CD14-positive monocyte (primary cell): ENCODE results near the gene SH3RF1. TPM values are rescaled to one million over a fixed set of nuclear protein-coding genes. Genes with fewer than 3 reads are reported as not detected.

Experiments used
- DNase-seq, 3 donors: peaks; one replicate each; pipeline ENCODE4 v3.0.0-alpha.2; 2011 to 2022
- H2AFZ ChIP-seq: 2 replicates; pipeline ENCODE4 v1.6.0; 2012; ENCODE audit warnings: mild to moderate bottlenecking, low read depth, low read length, inconsistent platforms; ENCODE audit not compliant: insufficient read depth, poor library complexity, severe bottlenecking
- H3K27ac ChIP-seq, 2 donors: 1 replicate in 1 of 2; 2 replicates in 1 of 2; pipeline ENCODE4 v1.5.1; 2012 to 2013; ENCODE audit warnings: low read length in 2 of 2, control low read depth in 1 of 2, inconsistent platforms in 1 of 2, low read depth in 1 of 2, mild to moderate bottlenecking in 1 of 2
- H3K27me3 ChIP-seq, 2 donors: one replicate each; pipeline versions ENCODE4 v1.6.0 to v1.6.1; 2011 to 2013; ENCODE audit warnings: low read length in 2 of 2; ENCODE audit not compliant: control insufficient read depth in 2 of 2, insufficient read depth in 2 of 2
- H3K36me3 ChIP-seq, 2 donors: replicated peaks in 1 of 2; 1 replicate in 1 of 2; 2 replicates in 1 of 2; pipeline versions ENCODE4 v1.5.1 to v1.6.1; 2012 to 2013; ENCODE audit warnings: low read length in 2 of 2, control low read depth in 1 of 2, inconsistent platforms in 1 of 2, mild to moderate bottlenecking in 1 of 2; ENCODE audit not compliant: insufficient read depth in 2 of 2, control insufficient read depth in 1 of 2
- H3K4me1 ChIP-seq, 2 donors: 1 replicate in 1 of 2; 2 replicates in 1 of 2; pipeline versions ENCODE4 v1.5.1 to v1.6.1; 2012 to 2013; ENCODE audit warnings: low read length in 2 of 2, control low read depth in 1 of 2, inconsistent platforms in 1 of 2, mild to moderate bottlenecking in 1 of 2, moderate library complexity in 1 of 2; ENCODE audit not compliant: insufficient read depth in 2 of 2, control insufficient read depth in 1 of 2
- H3K4me2 ChIP-seq: replicated peaks from 2 replicates; pipeline ENCODE3; 2012; ENCODE audit warnings: low read length, moderate library complexity, mild to moderate bottlenecking; ENCODE audit not compliant: poor library complexity, severe bottlenecking; ENCODE audit errors: extremely low read depth
- H3K4me3 ChIP-seq, 3 experiments: fragments of 200-600 bp in 1 of 3; sonication (generic) in 1 of 3; replicated peaks in 1 of 3; 1 replicate in 2 of 3; 2 replicates in 1 of 3; pipeline ENCODE4 v1.5.1; 2011 to 2013; ENCODE audit warnings: low read length in 3 of 3, mild to moderate bottlenecking in 3 of 3, control low read depth in 2 of 3, low read depth in 2 of 3, inconsistent platforms in 1 of 3, moderate library complexity in 1 of 3
- H3K79me2 ChIP-seq: 2 replicates; pipeline ENCODE4 v1.6.0; 2012; ENCODE audit warnings: mild to moderate bottlenecking, control low read depth, inconsistent platforms, low read length, moderate library complexity; ENCODE audit not compliant: insufficient read depth
- H3K9ac ChIP-seq: 2 replicates; pipeline ENCODE4 v1.6.0; 2017; ENCODE audit warnings: low read length, mild to moderate bottlenecking; ENCODE audit not compliant: insufficient read depth, poor library complexity, severe bottlenecking
- H3K9me3 ChIP-seq, 2 donors: replicated peaks in 1 of 2; 1 replicate in 1 of 2; 2 replicates in 1 of 2; pipeline versions ENCODE4 v1.5.1 to v1.6.1; 2012 to 2013; ENCODE audit warnings: low read length in 2 of 2, control low read depth in 1 of 2; ENCODE audit not compliant: control insufficient read depth in 1 of 2, insufficient read depth in 1 of 2
- H4K20me1 ChIP-seq: 2 replicates; pipeline ENCODE4 v1.6.0; 2012; ENCODE audit warnings: mild to moderate bottlenecking, low read length, control low read depth, moderate library complexity; ENCODE audit not compliant: insufficient read depth
- H3K27ac Mint-ChIP-seq, 7 donors: one replicate each; pipeline ENCODE4 v1.8.0; 2020; ENCODE audit warnings: mild to moderate bottlenecking in 7 of 7, mixed read lengths in 7 of 7, moderate library complexity in 6 of 7, inconsistent platforms in 2 of 7
- H3K27me3 Mint-ChIP-seq, 3 donors: one replicate each; pipeline ENCODE4 v1.8.0; 2021 to 2022; ENCODE audit warnings: low read depth in 3 of 3, mild to moderate bottlenecking in 3 of 3, mixed read lengths in 3 of 3, moderate library complexity in 3 of 3, inconsistent platforms in 1 of 3
- H3K36me3 Mint-ChIP-seq, 2 donors: one replicate each; pipeline ENCODE4 v1.8.0; 2020; ENCODE audit warnings: mixed read lengths in 2 of 2, inconsistent platforms in 1 of 2, mild to moderate bottlenecking in 1 of 2
- H3K4me1 Mint-ChIP-seq: one replicate; pipeline ENCODE4 v1.8.0; 2020; ENCODE audit warnings: mild to moderate bottlenecking, mixed read lengths
- H3K4me3 Mint-ChIP-seq, 2 donors: one replicate each; pipeline ENCODE4 v1.8.0; 2020; ENCODE audit warnings: mild to moderate bottlenecking in 2 of 2, mixed read lengths in 2 of 2, moderate library complexity in 1 of 2
- H3K9me3 Mint-ChIP-seq, 7 donors: one replicate each; pipeline ENCODE4 v1.8.0; 2020 to 2022; ENCODE audit warnings: mixed read lengths in 7 of 7, mild to moderate bottlenecking in 6 of 7, moderate library complexity in 6 of 7, inconsistent platforms in 2 of 7
- CTCF ChIP-seq: fragments of 200-600 bp; IDR thresholded peaks from one replicate; pipeline ENCODE4 v1.8.0; 2022; ENCODE audit warnings: antibody characterized with exemption, mild to moderate bottlenecking
- WGBS: methylation state at CpG from one replicate; pipeline ENCODE4 v1.1.5; 2013; ENCODE audit warnings: missing lambda C conversion rate; ENCODE audit not compliant: insufficient coverage; 5-methylcytosine and 5-hydroxymethylcytosine counted together
- intact Hi-C, 2 donors: fragments of 100-400 bp; cut with micrococcal nuclease; formaldehyde crosslinking; loops; one replicate each; pipeline versions ENCODE4 v1.15.0 to v1.15.1; 2023
- polyA plus RNA-seq, 3 donors: library from polyadenylated mRNA; depleted of rRNA in 1 of 3; unstranded in 2 of 3; stranded (reverse) in 1 of 3; fragments of 300-500 nt in 2 of 3; fragments of >200 nt in 1 of 3; fragmentation: Illumina TruSeq in 2 of 3; gene quantifications; 1 replicate in 2 of 3; 2 replicates in 1 of 3; pipeline ENCODE4 v1.2.3, GENCODE V29; 2012 to 2021

SH3RF1 gene
- polyA plus RNA-seq, 3 donors, result 3.1 to 4.7 (median 4.4) TPM

GRCh38 chr4:169047956-169048355 is 222.8 kb downstream of the SH3RF1 start:
- H2AFZ ChIP-seq, result no peak overlapping the region

GRCh38 chr4:169045862-169046584 is 224.7 kb downstream of the SH3RF1 start:
- H2AFZ ChIP-seq, result no peak overlapping the region
- 89% methylated on average over 6 of the region's 15 CpGs for WGBS
- H3K9me3 Mint-ChIP-seq, result no peaks in the 10 kb centered on the region
- no peaks in the 10 kb centered on the region for H3K36me3 ChIP-seq
- no peak overlapping the region for H3K9ac ChIP-seq
- intact Hi-C loops, result no loop called here
- no peaks in the 10 kb centered on the region for H3K79me2 ChIP-seq
- H3K27ac ChIP-seq, result no peak overlapping the region
- no peak overlapping the region for H3K27ac Mint-ChIP-seq
- no peak for TF ChIP-seq CTCF
- H3K27me3 ChIP-seq, result no peaks in the 10 kb centered on the region
- H3K4me2 ChIP-seq, result no peak overlapping the region
- DNase-seq, result no peak
- H3K4me3 ChIP-seq, result no peak overlapping the region
- H3K4me1 Mint-ChIP-seq, result no peaks in the 10 kb centered on the region
- no peaks in the 10 kb centered on the region for H3K4me1 ChIP-seq
- H3K9me3 ChIP-seq, result no peaks in the 10 kb centered on the region
- peaks cover 0 to 1% (median 0%) of the 10 kb centered on the region in 3 donors for H3K27me3 Mint-ChIP-seq
- H3K36me3 Mint-ChIP-seq, result no peaks in the 10 kb centered on the region
- H3K4me3 Mint-ChIP-seq, result no peak overlapping the region
- no peaks in the 10 kb centered on the region for H4K20me1 ChIP-seq

More at GRCh38 chr4:169047956-169048355, 222.8 kb downstream of the SH3RF1 start:
- H3K9me3 Mint-ChIP-seq, result no peaks in the 10 kb centered on the region
- H3K27ac ChIP-seq, result no peak overlapping the region
- H3K27me3 Mint-ChIP-seq, result peaks cover 0 to 3% (median 0%) of the 10 kb centered on the region in 3 donors
- H3K4me3 ChIP-seq, result no peak overlapping the region
- no peak overlapping the region for H3K4me2 ChIP-seq
- H3K27me3 ChIP-seq, result no peaks in the 10 kb centered on the region
- H3K4me1 Mint-ChIP-seq, result no peaks in the 10 kb centered on the region
- H4K20me1 ChIP-seq, result no peaks in the 10 kb centered on the region
- H3K36me3 ChIP-seq, result no peaks in the 10 kb centered on the region
- H3K9me3 ChIP-seq, result no peaks in the 10 kb centered on the region
- intact Hi-C loops, result no loop called here
- no peaks in the 10 kb centered on the region for H3K4me1 ChIP-seq
- H3K4me3 Mint-ChIP-seq, result no peak overlapping the region
- WGBS, result 100% methylated on average over 2 of the region's 4 CpGs
- TF ChIP-seq CTCF, result no peak
- DNase-seq, result no peak
- no peaks in the 10 kb centered on the region for H3K79me2 ChIP-seq
- H3K27ac Mint-ChIP-seq, result no peak overlapping the region
- no peaks in the 10 kb centered on the region for H3K36me3 Mint-ChIP-seq
- H3K9ac ChIP-seq, result no peak overlapping the region
